GM18507 (cell line): Measurements from ENCODE around the gene C4orf50.

Experiments used
- DNase-seq: peaks from one replicate; pipeline ENCODE4 v3.0.0; 2011; ENCODE audit warnings: low read depth; ENCODE audit not compliant: insufficient read length; ENCODE audit errors: extremely low spot score
- FAIRE-seq: peaks from 2 replicates; lab custom pipeline; 2011; peaks lifted over from hg19 to GRCh38; lab: Jason Lieb, UNC

The C4orf50 gene

DNA sequence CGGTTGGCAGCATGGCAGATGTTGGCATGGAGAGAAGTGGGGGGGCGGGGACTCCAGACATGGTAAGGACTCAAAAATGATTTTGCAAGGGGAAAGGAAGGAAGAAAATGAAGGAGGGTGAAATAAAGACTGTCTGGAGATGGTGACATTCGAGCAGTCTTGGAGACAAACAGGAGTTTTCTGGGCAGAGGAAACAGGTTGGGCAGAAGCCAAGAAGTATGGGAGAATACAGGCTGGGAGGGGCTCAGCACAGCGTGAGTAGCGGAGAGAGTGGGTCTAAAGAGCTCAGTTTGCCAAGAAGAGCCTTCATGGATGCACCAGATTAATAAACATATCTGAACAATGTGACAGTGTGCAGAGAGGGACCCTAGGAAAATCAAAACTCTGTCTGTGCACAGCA, 112.0 kb downstream of the C4orf50 start:
- no peak for DNase-seq

DNA sequence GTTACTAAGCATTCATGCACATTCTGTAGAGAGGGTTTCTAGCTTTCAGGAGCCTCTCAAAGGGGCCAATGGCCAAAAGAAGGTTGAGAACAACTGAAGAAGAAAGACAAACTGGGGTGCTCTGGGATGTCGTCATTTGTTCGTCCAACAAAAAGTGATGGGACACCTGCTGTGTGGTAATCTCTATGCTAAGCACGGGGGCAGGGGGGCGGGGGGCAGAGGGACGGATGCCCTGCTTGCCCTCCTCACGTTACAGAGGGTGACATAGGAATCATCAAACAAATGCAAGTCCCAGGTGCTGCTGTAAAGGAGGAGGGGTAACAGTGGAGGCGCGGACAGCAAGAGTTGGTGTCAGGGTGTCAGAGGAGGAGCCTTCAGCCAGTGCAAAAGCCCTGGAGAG, 112.5 kb downstream of the C4orf50 start:
- DNase-seq (no peak), FAIRE-seq (no peak)

More for the DNA sequence above, 112.0 kb downstream of the C4orf50 start:
- FAIRE-seq = no peak

DNA sequence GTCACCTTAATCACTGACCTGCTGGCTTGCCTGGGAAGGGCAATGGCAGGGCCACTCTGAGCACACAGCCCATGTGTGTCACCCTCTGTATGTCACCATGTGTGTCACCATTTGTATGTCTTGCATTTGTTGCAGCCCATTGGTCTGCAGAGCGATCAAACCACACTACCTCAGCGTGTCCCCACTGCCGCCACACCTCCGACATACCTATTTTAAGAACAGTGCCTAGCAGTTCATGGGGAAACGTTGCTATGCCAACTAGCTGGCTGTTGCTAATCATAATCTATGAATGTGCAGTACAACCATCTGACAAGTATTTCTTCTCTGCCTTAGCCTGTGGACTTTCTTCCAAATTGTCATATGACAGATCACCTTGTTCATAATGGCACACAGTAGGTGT, 117.4 kb downstream of the C4orf50 start:
- DNase-seq = no peak
- FAIRE-seq = no peak

DNA sequence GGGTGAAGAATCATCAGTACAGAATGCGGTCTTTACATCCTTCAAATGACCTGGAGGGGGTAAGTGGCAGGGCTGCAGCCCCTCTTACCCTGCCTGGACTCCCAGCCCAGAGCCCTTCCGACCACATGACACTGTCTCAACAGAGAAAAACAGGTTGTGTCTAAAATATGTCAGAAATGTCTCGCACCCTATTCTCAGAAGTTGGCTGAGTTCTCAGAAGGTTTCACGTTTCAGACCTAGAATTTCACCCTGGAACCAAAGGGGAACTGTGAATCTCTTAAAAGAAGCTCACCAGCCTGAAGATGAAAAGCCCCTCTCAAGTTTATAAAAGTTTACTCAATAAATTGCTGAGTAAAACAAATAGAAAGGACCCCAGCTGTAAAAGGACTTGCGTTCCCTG, 118.3 kb downstream of the C4orf50 start:
- FAIRE-seq (no peak), DNase-seq (no peak)

DNA sequence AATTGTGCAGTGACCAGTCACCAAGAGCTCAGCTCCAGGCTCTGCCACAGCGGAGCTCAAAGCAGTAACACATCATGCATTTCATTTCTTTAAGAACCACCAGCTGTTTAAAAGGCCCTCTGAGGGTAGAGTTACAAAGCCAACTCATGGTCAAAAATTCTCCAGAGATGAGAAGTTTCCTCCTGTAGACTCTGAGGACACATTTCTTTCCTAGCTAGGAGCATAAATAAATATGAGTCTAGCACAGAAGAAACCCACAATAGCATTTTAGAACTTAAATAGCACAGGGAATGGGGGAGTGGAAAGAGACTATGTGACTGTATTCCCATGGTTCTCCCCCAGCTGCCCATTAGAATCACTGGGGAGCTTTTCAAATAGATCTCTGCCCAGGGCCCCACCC, 118.8 kb downstream of the C4orf50 start:
- FAIRE-seq = no peak
- no peak for DNase-seq

DNA sequence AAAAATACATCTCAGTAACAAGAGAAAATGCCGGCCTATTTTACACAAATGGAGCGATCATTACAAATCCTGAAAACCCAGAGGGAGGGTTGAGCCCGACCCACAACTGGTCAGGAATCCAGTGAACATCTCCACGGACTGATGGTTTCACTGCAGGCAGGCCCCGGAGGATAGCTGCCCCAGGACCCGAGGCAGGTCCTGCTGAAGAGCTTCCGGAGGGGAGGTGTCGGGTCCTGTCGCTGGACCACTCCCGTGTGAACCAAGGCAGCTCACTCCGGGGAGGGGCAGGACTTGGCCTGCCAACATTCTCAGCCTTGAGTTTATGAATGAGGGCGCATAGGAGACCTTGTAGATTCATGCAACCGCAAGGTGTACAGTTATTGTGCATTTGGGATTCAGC, 120.6 kb downstream of the C4orf50 start:
- DNase-seq = no peak
- no peak for FAIRE-seq

DNA sequence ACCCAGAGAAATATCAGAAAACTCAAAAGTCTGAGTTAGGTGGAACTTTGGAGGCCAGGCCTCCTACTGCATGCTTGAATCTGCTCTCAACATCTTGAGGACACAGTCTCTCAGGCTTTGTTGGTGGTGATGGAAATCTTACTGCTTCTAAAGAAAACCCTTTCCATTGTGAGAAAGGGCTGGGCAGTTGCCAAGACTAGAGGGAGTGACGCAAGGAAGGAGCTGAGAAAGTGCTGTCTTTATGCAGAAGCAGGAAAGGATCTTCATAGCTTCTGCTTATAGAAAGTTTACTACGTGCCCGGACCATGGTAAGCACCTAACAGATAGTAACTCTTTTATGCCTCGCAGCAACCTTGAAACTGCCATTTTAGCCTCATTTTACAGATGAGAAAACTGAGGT, 122.9 kb downstream of the C4orf50 start:
- FAIRE-seq (no peak), DNase-seq (no peak)

DNA sequence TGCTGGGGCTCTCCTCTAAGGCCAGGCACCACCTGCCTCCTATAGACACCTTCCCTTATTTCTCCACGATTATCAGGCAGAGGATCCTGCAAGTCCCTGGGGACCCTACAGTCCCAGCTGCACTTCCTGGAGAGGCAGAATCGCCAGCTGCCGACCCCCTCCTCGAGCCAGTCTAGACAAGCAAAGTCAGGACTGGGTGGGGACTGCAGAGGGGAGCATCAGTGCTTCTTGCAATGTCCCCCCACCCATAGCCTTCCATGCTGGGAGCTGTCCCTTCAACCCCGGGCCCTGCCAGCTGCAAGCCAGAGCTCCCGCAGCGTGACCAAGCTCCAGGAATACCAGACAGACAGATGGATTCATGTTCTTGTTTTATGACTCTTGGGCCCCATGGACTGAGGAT, 124.0 kb downstream of the C4orf50 start:
- FAIRE-seq = no peak
- DNase-seq = no peak

DNA sequence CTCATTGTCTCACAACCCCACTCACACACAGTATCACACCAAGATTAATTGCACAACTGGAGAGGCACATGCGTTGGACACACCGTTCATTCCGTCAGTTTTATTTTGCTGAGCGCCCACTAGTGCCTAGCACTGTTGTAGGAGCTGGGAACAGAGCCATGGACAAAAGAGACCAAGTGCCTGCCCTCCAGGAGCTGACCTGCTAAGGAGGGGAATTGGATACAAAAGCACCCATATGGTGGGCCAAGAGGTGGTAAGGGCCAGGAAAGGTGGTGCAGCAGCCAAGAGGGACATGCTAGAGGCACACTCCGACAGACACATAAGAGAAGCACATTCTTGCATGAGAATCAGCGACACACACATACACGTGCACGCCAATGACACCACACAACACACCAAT, 124.6 kb downstream of the C4orf50 start:
- FAIRE-seq (no peak), DNase-seq (no peak)

DNA sequence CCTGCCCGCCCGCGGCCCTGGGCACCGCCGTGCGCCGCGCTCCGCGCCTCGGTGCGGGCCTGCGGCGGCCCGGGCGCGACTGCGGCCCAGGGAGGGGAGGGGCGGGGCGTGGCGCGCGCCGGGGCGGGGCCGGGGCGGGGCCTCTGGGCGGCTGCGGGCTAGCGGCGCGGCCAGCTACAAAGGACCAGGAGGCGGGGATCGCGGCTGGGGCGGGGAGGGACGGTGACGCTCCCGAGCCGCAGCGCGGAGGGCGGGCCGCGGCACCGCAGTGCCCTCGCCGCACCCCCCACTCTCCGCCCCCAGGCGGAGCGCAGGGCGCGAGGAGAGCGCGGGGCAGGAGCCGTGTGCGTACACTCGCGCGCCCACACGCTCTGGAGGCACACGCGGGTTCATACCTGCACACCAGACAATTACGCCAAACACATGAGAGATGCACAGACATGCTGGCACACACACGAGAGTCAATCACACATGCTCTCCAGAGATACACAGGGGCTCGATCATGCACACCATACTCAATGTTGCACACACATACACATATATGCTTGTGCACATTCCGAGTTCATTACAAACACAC, 125.1 kb downstream of the C4orf50 start, which contains the start of gene CRMP1:
CRMP1 (minus strand) TSS at position 83 of the 577 bp plus-strand sequence. CDS start 117 bp downstream, outside the sequence.
- DNase-seq (no peak), FAIRE-seq (no peak)

DNA sequence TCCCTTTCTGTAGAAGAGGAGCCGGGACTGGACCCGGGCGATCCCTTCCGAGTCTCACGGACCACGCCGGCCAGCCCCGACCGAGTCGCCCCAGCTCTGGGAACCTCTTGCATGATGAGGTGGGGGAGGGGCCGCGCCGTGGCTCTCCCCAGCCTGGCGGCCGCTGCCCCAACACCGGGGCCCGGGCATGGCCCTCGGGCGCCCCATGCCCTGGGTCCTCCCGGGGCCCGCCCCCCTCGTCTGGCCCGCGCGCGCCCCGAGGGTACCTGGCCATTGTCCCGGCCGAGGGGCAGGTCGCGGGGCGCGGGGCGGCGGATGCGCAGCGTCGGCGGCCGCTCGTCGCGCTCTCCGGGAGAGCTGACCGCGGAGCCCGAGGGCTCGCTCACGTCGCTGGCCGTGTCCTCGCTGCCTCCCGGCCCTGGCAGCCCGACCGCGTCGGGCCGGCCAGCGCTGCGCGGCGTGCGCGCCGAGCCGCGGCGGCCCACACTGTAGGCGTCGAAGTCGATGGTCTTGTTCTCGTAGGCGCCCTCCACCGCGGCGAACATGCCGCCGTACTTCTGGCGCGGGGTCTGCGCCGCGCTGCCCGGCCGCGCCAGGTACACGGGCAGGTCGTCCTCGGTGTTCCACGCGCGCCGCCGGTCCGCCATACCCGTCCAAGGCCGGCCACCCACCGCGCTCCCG, 125.8 kb downstream of the C4orf50 start:
- DNase-seq (no peak), FAIRE-seq (no peak)

DNA sequence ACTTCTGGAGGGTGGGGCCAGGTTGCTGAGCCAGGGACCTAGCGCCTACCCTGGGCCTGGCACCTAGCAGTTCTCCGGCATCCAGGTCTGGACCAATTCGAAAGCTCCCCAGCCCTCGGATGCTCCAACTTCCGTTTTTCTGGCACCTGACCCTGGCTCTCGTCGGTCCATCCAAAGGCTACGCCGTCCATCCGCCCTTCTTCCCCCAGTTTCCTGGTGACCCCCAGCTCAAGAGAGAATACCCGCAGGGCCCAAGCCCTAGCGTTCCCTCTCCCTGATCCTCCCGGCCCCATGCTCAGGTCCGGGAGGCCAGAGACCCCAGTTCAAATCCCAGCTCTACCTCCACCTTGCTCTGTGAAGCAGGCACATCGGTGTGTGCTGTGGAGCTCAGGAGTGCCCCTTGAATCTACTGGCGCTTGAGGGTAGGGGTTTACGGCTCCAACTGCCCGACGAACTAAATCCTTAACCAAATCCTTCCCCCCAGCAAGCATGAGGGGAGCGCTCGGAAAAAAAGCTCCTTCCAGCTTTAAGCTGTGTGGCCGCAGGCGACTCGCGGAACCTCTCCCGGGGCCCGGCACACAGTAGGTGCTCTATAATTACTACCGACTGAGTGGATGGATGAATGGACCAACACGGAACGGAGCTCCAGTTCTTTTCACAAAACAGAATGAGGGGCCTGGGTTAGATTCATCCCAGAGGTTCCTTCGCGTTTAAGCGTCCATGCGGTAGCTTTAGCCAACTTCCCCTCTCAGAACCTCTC, 126.5 kb downstream of the C4orf50 start:
- no peak for FAIRE-seq
- DNase-seq = no peak

DNA sequence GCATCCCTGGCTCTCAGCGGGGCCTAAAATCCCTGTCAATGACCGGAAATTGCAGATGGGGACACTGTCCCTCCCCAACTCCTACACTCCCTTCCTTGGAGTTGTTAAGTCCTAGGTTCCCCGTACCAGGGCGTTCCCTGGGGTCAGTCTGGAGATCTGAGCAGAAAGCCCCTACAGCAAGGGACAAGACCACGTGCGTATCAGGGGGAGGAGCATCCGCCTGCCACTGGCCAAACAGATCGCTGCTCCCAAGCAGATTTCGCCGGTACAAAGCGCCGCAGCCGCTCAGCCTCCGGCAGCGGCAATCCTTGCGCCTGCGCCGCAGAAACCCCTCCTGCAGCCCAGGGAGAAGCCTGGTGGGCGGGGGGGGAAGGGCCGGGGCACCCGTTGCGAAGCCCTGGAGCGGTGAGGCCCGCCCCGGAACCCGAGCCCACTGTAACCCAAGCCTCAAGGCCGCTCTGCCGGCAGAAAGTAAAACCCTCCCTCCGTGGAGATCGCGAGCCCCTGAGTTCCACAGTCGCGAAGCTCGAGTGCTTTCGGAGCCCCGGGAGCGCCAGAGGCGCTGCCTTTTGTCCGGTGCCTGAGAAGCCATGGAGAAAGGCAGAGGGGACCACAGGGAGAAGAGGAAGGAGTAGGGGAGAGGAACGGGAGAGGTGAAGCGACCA, 128.0 kb downstream of the C4orf50 start:
- FAIRE-seq = no peak
- DNase-seq = no peak

DNA sequence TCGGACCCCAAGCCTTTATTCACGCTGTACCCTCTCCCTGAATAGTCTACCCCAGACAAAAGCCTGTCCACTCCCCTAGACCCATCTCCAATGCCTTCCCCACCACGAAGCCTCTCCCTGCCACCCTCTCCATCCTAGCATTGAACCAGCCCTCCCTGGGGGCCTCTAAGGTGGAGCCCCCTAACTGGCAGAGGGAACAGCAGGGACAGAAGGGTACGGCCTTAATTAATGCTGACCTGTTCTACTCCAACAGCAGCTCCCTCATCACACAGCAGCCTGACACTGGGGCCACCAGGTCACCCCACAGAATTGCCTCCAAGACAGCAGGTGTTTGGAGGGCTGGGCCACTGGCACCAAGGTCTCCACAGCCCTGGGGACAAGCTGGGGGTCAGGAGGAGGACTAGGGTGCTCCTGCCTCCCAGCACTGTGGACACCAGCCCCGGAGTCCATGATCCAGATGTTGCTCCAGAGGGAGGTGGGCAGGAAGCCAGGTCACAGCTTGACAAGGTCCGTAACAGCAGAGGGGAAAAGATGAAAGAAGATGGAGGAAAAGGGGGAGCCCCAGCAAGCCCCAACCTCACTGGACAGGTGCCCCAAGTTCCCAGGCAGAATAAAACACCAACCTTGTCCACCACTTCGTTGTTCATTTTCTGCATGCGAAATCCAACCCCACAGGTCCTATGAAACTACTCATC, 129.1 kb downstream of the C4orf50 start:
- DNase-seq (no peak), FAIRE-seq (no peak)

DNA sequence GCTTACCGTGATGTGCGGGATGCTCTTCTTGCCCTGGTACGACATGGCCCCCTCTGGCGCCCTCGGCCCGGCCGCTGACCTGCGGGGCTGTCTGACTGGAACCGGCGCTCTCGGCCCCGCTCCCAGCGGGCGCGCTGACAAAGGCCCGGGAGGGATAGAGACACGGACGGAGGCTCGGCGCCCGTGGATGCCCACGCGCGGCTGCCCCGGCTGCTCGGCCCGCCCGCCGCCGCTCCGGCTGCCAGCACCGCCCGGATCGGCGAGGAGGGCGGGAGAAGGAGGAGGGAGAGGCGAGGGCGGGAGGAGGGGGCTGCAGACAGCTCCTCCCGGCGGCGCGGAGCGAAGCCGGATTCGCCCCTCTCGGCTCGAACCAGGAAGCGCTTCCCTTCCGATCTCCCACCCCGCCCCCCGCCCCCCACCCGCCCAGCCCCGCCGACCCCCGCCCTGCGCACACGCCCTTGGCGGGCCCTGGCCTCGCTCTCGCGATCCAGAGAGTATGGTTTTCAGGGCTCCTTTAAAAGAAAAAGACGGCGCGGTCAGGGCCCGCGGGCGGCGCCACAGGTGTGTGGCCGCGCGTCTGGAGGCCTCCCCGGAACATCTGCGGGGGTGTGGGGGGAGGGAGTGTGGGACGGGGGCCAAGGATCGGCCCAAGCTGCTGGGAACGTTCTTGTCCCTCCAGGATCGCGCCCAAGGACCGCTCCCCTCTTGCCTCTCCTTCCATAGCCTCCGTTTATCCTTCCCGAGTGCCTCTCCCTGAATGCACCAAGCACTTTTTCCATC, 129.8 kb downstream of the C4orf50 start:
- DNase-seq = no peak

DNA sequence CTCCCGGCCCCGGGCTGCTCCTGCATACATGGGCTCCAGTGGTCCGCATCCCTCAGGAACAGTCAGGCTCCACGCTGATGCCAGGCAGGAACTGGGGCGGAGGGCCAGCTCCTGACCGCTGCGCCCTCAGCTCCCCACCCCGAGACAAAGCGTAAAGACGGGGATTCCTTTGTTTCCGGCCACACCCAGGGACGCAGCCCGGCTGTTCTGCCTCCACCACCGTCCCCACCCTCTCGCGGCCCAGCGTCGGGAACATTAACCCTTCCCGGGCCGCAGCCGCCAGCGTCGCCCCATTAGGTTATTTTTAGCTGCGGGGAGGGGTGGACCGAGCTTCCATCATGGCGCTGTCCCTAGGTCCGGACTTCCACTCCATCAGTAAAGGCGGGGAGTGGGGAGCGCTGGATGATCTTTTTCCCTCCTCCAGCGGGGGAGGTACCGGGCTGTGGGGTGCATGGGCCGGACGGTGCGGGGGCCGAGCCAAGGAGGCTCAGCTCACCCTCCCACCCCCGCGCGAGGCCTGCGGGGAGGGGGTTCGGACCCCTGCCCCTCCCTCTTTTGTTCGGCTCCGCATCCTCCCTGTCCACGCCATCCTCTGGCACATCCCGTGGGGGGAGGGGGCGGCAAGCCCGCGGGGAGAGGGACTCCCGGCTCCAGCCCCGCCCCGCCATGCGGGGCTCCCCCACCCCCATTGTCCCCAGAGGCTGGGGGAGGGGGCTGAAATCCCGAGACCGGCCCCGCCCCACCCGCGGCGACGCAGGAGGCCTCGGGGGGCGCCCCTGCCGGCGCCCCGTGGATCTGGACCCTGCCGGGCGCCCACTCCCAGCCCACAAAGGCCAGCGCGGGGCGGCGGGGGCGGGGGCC, 130.6 kb downstream of the C4orf50 start:
- no peak for FAIRE-seq
- DNase-seq = no peak

More for the DNA sequence above, 129.8 kb downstream of the C4orf50 start:
- FAIRE-seq = no peak

DNA sequence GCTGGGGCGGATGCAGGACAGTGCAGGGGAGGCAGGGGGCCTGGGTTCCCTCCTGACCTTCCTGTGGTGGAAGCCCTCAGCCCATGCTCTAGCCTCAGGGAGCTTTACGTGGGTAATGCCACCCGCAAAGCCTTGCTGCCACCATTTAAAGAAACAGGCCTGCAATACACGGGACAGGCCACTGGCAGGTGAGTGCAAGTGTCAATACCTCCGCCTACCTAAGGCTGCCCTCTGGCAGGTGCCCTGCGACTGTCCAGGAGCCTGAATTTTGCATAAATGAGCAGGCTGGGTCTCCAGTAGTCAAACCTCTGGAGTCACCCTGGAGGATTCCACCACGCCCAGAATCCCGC, 131.2 kb downstream of the C4orf50 start:
- no peak for FAIRE-seq
- no peak for DNase-seq

DNA sequence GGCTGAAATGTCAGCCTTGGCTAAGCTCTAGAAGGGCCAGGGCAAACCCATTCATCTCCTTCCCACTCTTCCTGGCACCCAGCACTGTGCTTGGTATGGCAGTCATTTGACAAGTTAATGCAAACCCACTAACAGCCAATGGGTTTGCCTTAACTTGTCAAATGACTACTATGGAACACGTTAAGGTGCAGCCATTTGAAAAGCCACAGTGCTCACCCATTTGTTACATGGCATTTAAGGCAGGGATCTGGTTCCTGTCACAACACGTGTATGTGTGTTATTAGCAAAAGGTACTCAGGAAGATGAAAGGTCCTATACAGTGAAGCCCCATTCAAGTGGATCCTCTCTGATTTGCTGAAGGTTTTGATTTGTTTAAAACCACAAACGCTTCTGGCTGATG, 132.5 kb downstream of the C4orf50 start:
- no peak for FAIRE-seq
- DNase-seq = no peak
